ENCODE data around the gene PAX2.

PAX2 gene

GRCh38 chr10:100800931-100801330 lies 55.5 kb downstream of the PAX2 start:
- H3K4me3 ChIP-seq (ENCODE audit: low read depth, low read length) = no peak overlapping the region
- in situ Hi-C loops (cut with HindIII; ENCODE audit: low sequenced_read_pairs) = no loop called here
- no peak for TF ChIP-seq CTCF (IDR thresholded peaks at IDR 0.05; ENCODE audit: low read depth, low read length)
- no peak for DNase-seq (ENCODE audit: low read depth, low spot score)

DNA sequence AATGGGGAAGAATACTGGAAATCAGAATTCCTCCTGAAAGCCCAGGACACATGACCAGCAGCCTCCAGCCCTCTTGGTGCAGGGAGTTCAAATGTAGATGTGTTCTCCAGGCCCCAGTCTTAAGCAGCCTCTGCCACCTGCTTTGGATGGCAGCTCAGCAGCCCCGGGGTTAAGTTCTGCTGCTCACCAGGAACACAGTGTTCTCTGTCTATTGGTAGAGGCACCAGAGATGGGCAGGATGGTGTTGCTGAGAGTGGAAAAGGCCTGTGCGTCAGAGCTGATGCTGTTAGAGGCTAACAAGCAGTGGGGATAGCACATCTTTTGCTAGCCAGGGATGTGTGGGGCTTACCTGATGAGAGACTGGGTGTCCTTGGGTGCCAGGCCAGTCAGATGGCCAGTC lies 56.8 kb downstream of the PAX2 start:
- no peak overlapping the region for H3K4me3 ChIP-seq (ENCODE audit: low read depth, low read length)
- in situ Hi-C loops (cut with HindIII; ENCODE audit: low sequenced_read_pairs) = no loop called here
- no peak for TF ChIP-seq CTCF (IDR thresholded peaks at IDR 0.05; ENCODE audit: low read depth, low read length)
- DNase-seq (ENCODE audit: low read depth, low spot score) = no peak

GRCh38 chr10:100802607-100803006 lies 57.2 kb downstream of the PAX2 start:
- in situ Hi-C loops (cut with HindIII; ENCODE audit: low sequenced_read_pairs) = no loop called here
- no peak for TF ChIP-seq CTCF (IDR thresholded peaks at IDR 0.05; ENCODE audit: low read depth, low read length)
- H3K4me3 ChIP-seq (ENCODE audit: low read depth, low read length) = no peak overlapping the region
- no peak for DNase-seq (ENCODE audit: low read depth, low spot score)

- TF ChIP-seq CTCF (IDR thresholded peaks at IDR 0.05; ENCODE audit: low read depth, low read length) = no peak
- in situ Hi-C loops (cut with HindIII; ENCODE audit: low sequenced_read_pairs) = no loop called here
- H3K4me3 ChIP-seq (ENCODE audit: low read depth, low read length) = no peak overlapping the region
- DNase-seq (ENCODE audit: low read depth, low spot score) = no peak
Measured at GRCh38 chr10:100803492-100803891, 58.1 kb downstream of the PAX2 start.

DNA sequence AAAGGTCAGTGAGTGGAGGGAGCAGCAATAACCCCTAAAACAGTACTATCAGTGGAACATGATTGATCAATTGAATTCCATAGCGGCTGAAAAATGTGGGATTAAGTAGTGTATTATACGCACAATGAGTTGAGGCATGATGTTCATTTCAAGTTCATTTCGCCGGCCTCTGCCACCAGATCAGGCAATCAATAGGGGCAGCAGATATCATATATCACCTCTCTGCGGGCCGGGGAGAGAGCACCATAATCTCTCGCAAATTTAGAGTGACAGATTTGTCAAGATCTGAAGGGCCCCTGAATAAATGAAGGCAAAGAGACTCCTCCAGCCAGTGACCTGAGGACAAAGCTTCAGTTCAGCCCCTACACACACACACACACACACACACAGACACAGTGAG lies 58.5 kb downstream of the PAX2 start:
- no peak for TF ChIP-seq CTCF (IDR thresholded peaks at IDR 0.05; ENCODE audit: low read depth, low read length)
- no peak overlapping the region for H3K4me3 ChIP-seq (ENCODE audit: low read depth, low read length)
- no peak for DNase-seq (ENCODE audit: low read depth, low spot score)
- in situ Hi-C loops (cut with HindIII; ENCODE audit: low sequenced_read_pairs) = no loop called here

DNA sequence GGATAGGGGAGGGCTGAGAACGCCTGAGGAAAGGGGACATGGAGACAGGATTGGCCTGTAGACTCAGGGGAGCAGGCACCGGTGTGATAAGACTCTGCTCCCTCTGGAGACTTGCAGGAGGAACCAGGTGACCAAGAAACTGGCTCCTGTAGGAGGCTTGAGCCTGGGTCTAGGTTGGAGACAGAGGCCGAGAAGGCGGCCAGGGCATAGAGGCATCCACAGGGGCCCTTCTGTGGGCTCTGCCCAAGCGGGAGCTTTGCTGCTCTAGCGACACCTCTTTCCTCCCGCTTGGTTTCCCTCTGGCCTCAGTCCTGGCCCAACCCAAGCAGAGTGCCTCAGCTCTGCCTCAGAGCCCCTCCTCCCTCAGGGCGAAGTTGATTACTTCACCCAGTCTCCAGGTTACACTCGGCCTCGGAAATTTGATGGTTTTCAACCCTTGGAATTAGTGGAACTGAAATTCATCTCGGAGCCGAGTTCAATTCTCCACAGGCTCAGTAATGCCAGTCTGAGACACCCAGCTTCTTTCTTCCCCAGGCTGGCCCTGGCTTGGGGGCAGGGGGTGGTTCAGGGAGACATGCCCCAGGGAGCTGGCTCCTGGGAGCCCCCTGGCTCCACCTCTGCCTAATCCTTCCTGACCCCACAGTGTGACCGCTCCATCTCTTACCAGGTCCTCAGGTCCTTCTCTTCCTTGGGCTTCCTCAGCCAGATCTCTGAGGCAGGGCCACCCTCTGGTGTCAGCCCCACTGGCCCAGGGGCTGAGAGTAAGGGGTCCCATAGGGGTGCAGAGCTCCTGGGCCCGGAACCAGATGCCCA lies 60.4 kb downstream of the PAX2 start:
- H3K4me3 ChIP-seq (ENCODE audit: low read depth, low read length) = no peak overlapping the region
- in situ Hi-C loops (cut with HindIII; ENCODE audit: low sequenced_read_pairs) = no loop called here
- TF ChIP-seq CTCF (IDR thresholded peaks at IDR 0.05; ENCODE audit: low read depth, low read length) = no peak
- DNase-seq (ENCODE audit: low read depth, low spot score) = no peak

Measured in astrocyte of the spinal cord (primary cell).